Hepatocyte (in vitro differentiated cells): ENCODE results near the gene LIN28A. TPM values are rescaled to one million over a fixed set of nuclear protein-coding genes. Genes with fewer than 3 reads are reported as not detected.

Experiments used
- DNase-seq: peaks from one replicate; pipeline ENCODE4 v3.0.0-alpha.2; 2016; ENCODE audit warnings: low spot score
- H2AFZ ChIP-seq: fragments of 200-600 bp; sonication (generic); 2 replicates; pipeline ENCODE4 v1.6.0; 2016; ENCODE audit warnings: antibody characterized with exemption, mild to moderate bottlenecking
- H3K27ac ChIP-seq: fragments of 200-600 bp; sonication (generic); 2 replicates; pipeline ENCODE4 v1.5.1; 2016; ENCODE audit warnings: mild to moderate bottlenecking
- H3K27me3 ChIP-seq: fragments of 200-600 bp; sonication (generic); 2 replicates; pipeline ENCODE4 v1.6.1; 2016
- H3K36me3 ChIP-seq: fragments of 200-600 bp; sonication (generic); replicated peaks from 2 replicates; pipeline ENCODE4 v1.5.1; 2016; ENCODE audit warnings: low read depth; ENCODE audit not compliant: insufficient read depth
- H3K4me1 ChIP-seq: fragments of 200-600 bp; sonication (generic); 2 replicates; pipeline ENCODE4 v1.5.1; 2016; ENCODE audit warnings: mild to moderate bottlenecking, moderate library complexity; ENCODE audit not compliant: insufficient read depth
- H3K4me2 ChIP-seq: fragments of 200-600 bp; sonication (generic); 2 replicates; pipeline ENCODE4 v1.6.0; 2016
- H3K4me3 ChIP-seq: fragments of 200-600 bp; sonication (generic); 2 replicates; pipeline ENCODE4 v1.5.1; 2016; ENCODE audit warnings: mild to moderate bottlenecking
- H3K79me2 ChIP-seq: fragments of 200-600 bp; sonication (generic); 2 replicates; pipeline ENCODE4 v1.6.0; 2017; ENCODE audit warnings: mild to moderate bottlenecking
- H3K9me2 ChIP-seq: fragments of 200-600 bp; sonication (generic); replicated peaks from 2 replicates; pipeline ENCODE4 v1.6.0; 2017; ENCODE audit warnings: mild to moderate bottlenecking; ENCODE audit not compliant: insufficient read depth
- H3K9me3 ChIP-seq: fragments of 200-600 bp; sonication (generic); 2 replicates; pipeline ENCODE4 v1.5.1; 2016; ENCODE audit warnings: low read depth, mild to moderate bottlenecking
- H4K20me1 ChIP-seq: fragments of 200-600 bp; sonication (generic); 2 replicates; pipeline ENCODE4 v1.6.0; 2016; ENCODE audit warnings: mild to moderate bottlenecking; ENCODE audit not compliant: insufficient read depth, poor library complexity, severe bottlenecking
- CTCF ChIP-seq: fragments of 200-600 bp; sonication (generic); IDR thresholded peaks from 2 replicates; pipeline ENCODE4 v1.5.1; 2016; ENCODE audit warnings: antibody characterized with exemption, mild to moderate bottlenecking; ENCODE audit not compliant: poor library complexity
- EZH2 ChIP-seq: fragments of 200-600 bp; sonication (generic); IDR thresholded peaks from 2 replicates; pipeline ENCODE4 v1.6.1; 2016; ENCODE audit warnings: antibody characterized with exemption, mild to moderate bottlenecking, borderline replicate concordance
- EZH2phosphoT487 ChIP-seq: fragments of 200-600 bp; sonication (generic); IDR thresholded peaks from one replicate; pipeline ENCODE4 v1.6.1; 2018; ENCODE audit warnings: antibody characterized with exemption, mild to moderate bottlenecking, low read depth, moderate library complexity; ENCODE audit not compliant: unreplicated experiment, severe bottlenecking
- WGBS: methylation state at CpG from one replicate; pipeline ENCODE4 v1.1.6; 2016; ENCODE audit warnings: low lambda C conversion rate; ENCODE audit errors: missing lambda C conversion rate; 5-methylcytosine and 5-hydroxymethylcytosine counted together
- polyA plus RNA-seq: library from polyadenylated mRNA; unstranded; fragments of >200 nt; fragmentation: Nextera tagmentation; extraction: Ambion mirVana; gene quantifications from 2 replicates; pipeline ENCODE4 v1.2.1, GENCODE V29; 2016
- total RNA-seq: library from RNA; depleted of rRNA; stranded (reverse); fragments of >200 nt; gene quantifications from 2 replicates; pipeline ENCODE4 v1.2.3, GENCODE V29; 2014

The LIN28A gene
- total and polyA plus RNA-seq, 2 experiments from 2014 or later, result 0.13 to 0.43 TPM

DNA sequence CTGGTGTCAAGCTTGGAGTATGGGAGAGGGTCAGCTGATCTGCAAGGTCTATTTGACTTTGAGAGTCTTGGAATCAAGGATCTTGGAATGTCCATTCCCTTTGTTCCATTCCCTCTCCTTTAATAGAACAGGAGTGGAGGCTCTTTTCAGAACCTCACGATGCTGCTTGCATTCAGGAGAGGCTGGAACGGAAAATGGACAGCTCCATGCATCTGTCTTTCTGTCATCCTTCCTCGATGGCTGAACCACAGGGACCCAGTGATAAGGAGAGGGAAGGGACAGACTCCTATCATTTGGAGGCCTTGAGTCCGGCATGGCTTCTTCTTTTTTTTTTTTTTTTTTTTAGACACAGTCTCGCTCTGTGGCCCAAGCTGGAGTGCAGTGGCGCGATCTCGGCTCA is 14.9 kb upstream of the LIN28A start:
- no peak overlapping the region for H2AFZ ChIP-seq
- DNase-seq, result no peak
- no peaks in the 10 kb centered on the region for H3K79me2 ChIP-seq
- no peak overlapping the region for H3K4me3 ChIP-seq
- H3K9me3 ChIP-seq, result no peaks in the 10 kb centered on the region
- H3K36me3 ChIP-seq, result no peaks in the 10 kb centered on the region
- H3K4me1 ChIP-seq, result no peaks in the 10 kb centered on the region
- no peaks in the 10 kb centered on the region for H3K9me2 ChIP-seq
- H3K27ac ChIP-seq, result no peak overlapping the region
- TF ChIP-seq EZH2, result no peak
- TF ChIP-seq EZH2phosphoT487, result no peak
- TF ChIP-seq CTCF, result no peak
- H3K27me3 ChIP-seq, result no peaks in the 10 kb centered on the region
- no peaks in the 10 kb centered on the region for H4K20me1 ChIP-seq
- H3K4me2 ChIP-seq, result no peak overlapping the region
- WGBS, result 82% methylated on average over 8 of the region's 8 CpGs

DNA sequence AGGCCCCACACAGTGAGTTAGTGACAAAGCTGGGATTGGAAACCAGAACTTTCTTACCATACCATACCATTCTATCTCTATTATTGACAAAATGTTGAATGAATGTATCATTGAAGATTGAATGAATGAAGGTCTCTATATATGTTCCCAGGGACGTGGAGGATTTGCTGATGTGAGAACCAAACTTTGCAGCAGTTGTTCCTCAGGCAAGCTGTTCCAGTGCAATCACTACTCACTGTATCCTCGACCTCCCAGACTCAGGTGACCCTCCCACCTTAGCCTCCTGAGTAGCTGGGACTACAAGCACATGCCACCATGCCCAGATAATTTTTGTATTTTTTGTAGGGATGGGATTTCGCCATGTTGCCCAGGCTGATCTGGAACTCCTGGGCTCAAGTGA is 11.6 kb upstream of the LIN28A start:
- H3K4me2 ChIP-seq, result no peak overlapping the region
- H3K4me1 ChIP-seq, result no peaks in the 10 kb centered on the region
- no peaks in the 10 kb centered on the region for H3K9me2 ChIP-seq
- no peak for DNase-seq
- H4K20me1 ChIP-seq, result no peaks in the 10 kb centered on the region
- H3K27me3 ChIP-seq, result no peaks in the 10 kb centered on the region
- no peaks in the 10 kb centered on the region for H3K9me3 ChIP-seq
- TF ChIP-seq CTCF (no peak), EZH2 (no peak), EZH2phosphoT487 (no peak)
- H3K4me3 ChIP-seq, result no peak overlapping the region
- WGBS, result 93% methylated on average over 3 of the region's 3 CpGs
- no peak overlapping the region for H2AFZ ChIP-seq
- no peak overlapping the region for H3K27ac ChIP-seq
- H3K36me3 ChIP-seq, result no peaks in the 10 kb centered on the region
- no peaks in the 10 kb centered on the region for H3K79me2 ChIP-seq

DNA sequence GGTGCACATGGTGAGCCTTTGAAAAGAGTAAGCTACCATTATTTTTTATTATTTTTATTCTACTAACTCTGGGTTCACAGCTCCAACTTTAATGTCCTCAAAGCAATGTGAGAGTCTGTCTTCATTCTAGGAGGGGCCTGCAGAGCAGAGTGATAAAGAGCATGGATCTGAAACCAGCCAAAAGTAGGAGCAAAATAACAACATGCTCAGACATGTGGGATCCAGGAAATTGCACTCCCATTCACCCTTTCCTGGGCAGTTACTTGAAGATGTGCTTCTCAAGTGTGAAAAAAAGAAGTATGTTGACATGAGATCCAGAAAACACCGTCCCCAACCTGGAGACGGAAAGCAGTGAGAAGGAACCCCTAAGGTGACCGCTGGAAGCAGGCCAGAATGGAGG is 8.7 kb upstream of the LIN28A start:
- no peak for DNase-seq
- H3K4me2 ChIP-seq, result no peak overlapping the region
- H3K4me1 ChIP-seq, result no peaks in the 10 kb centered on the region
- H3K9me2 ChIP-seq, result no peaks in the 10 kb centered on the region
- H2AFZ ChIP-seq, result no peak overlapping the region
- H3K27ac ChIP-seq, result no peak overlapping the region
- H3K9me3 ChIP-seq, result no peaks in the 10 kb centered on the region
- no peaks in the 10 kb centered on the region for H4K20me1 ChIP-seq
- no peaks in the 10 kb centered on the region for H3K79me2 ChIP-seq
- 83% methylated on average over 3 of the region's 3 CpGs for WGBS
- no peak overlapping the region for H3K4me3 ChIP-seq
- H3K36me3 ChIP-seq, result no peaks in the 10 kb centered on the region
- H3K27me3 ChIP-seq, result no peaks in the 10 kb centered on the region
- TF ChIP-seq EZH2, result no peak
- TF ChIP-seq EZH2phosphoT487, result no peak
- no peak for TF ChIP-seq CTCF

GRCh38 chr1:26403656-26404055 is 7.0 kb upstream of the LIN28A start:
- Histone ChIP-seq H3K36me3 (no peaks in the 10 kb centered on the region), H3K4me3 (no peak overlapping the region), H4K20me1 (no peaks in the 10 kb centered on the region), H3K9me3 (no peaks in the 10 kb centered on the region), H3K27me3 (peaks cover under 1% of the 10 kb centered on the region), H3K27ac (no peak overlapping the region), H3K4me1 (no peaks in the 10 kb centered on the region), H3K79me2 (no peaks in the 10 kb centered on the region), H3K4me2 (no peak overlapping the region), H3K9me2 (no peaks in the 10 kb centered on the region), H2AFZ (no peak overlapping the region)
- WGBS, result 56% methylated on average over 4 of the region's 4 CpGs
- no peak for DNase-seq
- no peak for TF ChIP-seq EZH2
- TF ChIP-seq CTCF, result no peak
- no peak for TF ChIP-seq EZH2phosphoT487
